HEK293T (cell line): ENCODE measurements around the gene LYZL6.

ENCODE experiments used
- CTCF ChIA-PET: fragments of 350-600 bp; formaldehyde crosslinking; extraction: SDS; loops from one replicate; lab custom pipeline; 2021; ENCODE audit warnings: antibody characterized with exemption, inconsistent platforms; lab: Yijun Ruan, JAX
- POLR2A ChIA-PET: fragments of 350-600 bp; formaldehyde crosslinking; extraction: SDS; loops from one replicate; lab custom pipeline; 2020; ENCODE audit warnings: antibody characterized with exemption, inconsistent platforms; lab: Yijun Ruan, JAX
- DNase-seq: peaks from one replicate; pipeline ENCODE4 v3.0.0; 2012; ENCODE audit warnings: mixed read lengths; ENCODE audit errors: extremely low spot score
- ARNT ChIP-seq: fragments of 450-650 bp; IDR thresholded peaks from 2 replicates; pipeline ENCODE4 v1.6.1; 2017; ENCODE audit warnings: mild to moderate bottlenecking
- BHLHE40 ChIP-seq: fragments of 450-650 bp; IDR thresholded peaks from 2 replicates; pipeline ENCODE4 v1.6.1; 2016; ENCODE audit warnings: mild to moderate bottlenecking, moderate library complexity, borderline replicate concordance
- CTBP1 ChIP-seq: fragments of 450-650 bp; IDR thresholded peaks from 2 replicates; pipeline ENCODE4 v1.6.1; 2016; ENCODE audit warnings: borderline replicate concordance
- ELF4 ChIP-seq: fragments of 450-650 bp; IDR thresholded peaks from 2 replicates; pipeline ENCODE4 v1.6.1; 2017; ENCODE audit warnings: antibody characterized with exemption
- FOXA1 ChIP-seq: fragments of 450-650 bp; IDR thresholded peaks from 2 replicates; pipeline ENCODE4 v1.6.1; 2016; ENCODE audit warnings: mild to moderate bottlenecking
- FOXK2 ChIP-seq: fragments of 450-650 bp; IDR thresholded peaks from 2 replicates; pipeline ENCODE4 v1.6.1; 2016; ENCODE audit warnings: mild to moderate bottlenecking
- FOXM1 ChIP-seq: fragments of 450-650 bp; IDR thresholded peaks from 2 replicates; pipeline ENCODE4 v1.6.1; 2017; ENCODE audit warnings: mild to moderate bottlenecking, borderline replicate concordance
- HDGF ChIP-seq: fragments of 450-650 bp; IDR thresholded peaks from 2 replicates; pipeline ENCODE4 v1.6.1; 2017; ENCODE audit warnings: antibody characterized with exemption, borderline replicate concordance
- L3MBTL2 ChIP-seq: fragments of 450-650 bp; conservative IDR thresholded peaks from 2 replicates; pipeline ENCODE4 v1.6.1; 2016; ENCODE audit warnings: mild to moderate bottlenecking
- LEF1 ChIP-seq: fragments of 450-650 bp; IDR thresholded peaks from 2 replicates; pipeline ENCODE4 v1.6.1; 2017; ENCODE audit warnings: mild to moderate bottlenecking, borderline replicate concordance
- NFRKB ChIP-seq: fragments of 450-650 bp; IDR thresholded peaks from 2 replicates; pipeline ENCODE4 v1.6.1; 2016; ENCODE audit warnings: mild to moderate bottlenecking, moderate library complexity
- PKNOX1 ChIP-seq: fragments of 450-650 bp; IDR thresholded peaks from 2 replicates; pipeline ENCODE4 v1.6.1; 2016
- SP1 ChIP-seq: fragments of 450-650 bp; IDR thresholded peaks from 2 replicates; pipeline ENCODE4 v1.6.1; 2017
- SUZ12 ChIP-seq: fragments of 450-650 bp; IDR thresholded peaks from 2 replicates; pipeline ENCODE4 v1.6.1; 2016; ENCODE audit warnings: mild to moderate bottlenecking
- TARDBP ChIP-seq: fragments of 450-650 bp; IDR thresholded peaks from 2 replicates; pipeline ENCODE4 v1.6.1; 2016
- ZNF384 ChIP-seq: fragments of 450-650 bp; IDR thresholded peaks from 2 replicates; pipeline ENCODE4 v1.6.1; 2016

The LYZL6 gene

GRCh38 chr17:35918665-35919064 is 24.8 kb downstream of the LYZL6 start:
- TF ChIP-seq HDGF (no peak), SUZ12 (no peak)
- no peak for DNase-seq
- CTCF ChIA-PET: no interaction called here
- POLR2A ChIA-PET: interaction anchor here (1.0 kb wide), 1 partner anchor 110 kb away, joined by 4 read pairs; the partner anchor contains the start of gene TAF15

DNA sequence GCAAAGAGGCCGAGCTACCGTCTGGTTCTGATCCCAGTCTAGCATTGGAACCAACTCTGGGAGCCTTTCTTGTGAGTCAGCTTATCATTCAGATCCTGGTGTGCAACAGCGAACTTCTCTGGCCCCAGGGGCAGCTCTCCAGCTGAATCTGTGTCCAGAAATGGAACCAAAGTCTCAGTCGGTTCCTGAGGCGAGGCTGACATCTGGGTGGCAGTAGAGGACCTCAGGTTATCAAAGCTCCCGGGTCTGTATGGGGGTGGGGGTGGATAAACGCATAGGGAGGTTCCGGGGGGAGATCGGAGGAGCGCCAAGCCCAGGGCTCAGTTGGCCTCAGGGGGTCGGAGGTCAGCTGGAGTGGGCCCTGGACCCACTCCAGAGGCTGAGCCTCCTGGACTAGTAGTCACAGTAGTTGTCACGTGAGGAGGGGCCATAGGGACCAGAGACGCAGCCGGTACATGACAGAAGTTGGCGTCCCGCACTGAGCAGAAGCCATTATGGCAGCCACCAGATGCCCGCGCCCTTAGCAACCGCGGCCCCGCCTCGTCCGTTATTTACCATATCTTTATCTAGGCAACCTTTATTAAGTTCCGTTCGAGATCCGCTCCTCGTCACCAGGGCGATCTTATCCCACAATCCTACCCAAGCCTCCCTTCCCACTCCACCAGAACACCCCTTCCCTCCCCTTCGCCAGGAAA is 25.8 kb downstream of the LYZL6 start:
- ChIA-PET CTCF (interaction anchor here (0.7 kb wide), 1 partner anchor 25 kb away, joined by 3 read pairs; no protein-coding TSS in a partner anchor), POLR2A (interaction anchor here (4.4 kb wide), 1 partner anchor 13 kb away, joined by 18 read pairs; the partner anchor contains the start of gene RDM1)
- DNase-seq: no peak
- TF ChIP-seq FOXM1: no peak
- TF ChIP-seq ELF4: no peak
- no peak for TF ChIP-seq FOXK2
- TF ChIP-seq FOXA1: no peak
- no peak for TF ChIP-seq SUZ12
- no peak for TF ChIP-seq ARNT
- no peak for TF ChIP-seq L3MBTL2
- TF ChIP-seq BHLHE40: no peak
- TF ChIP-seq CTBP1: no peak
- TF ChIP-seq PKNOX1: no peak
- no peak for TF ChIP-seq ZNF384
- no peak for TF ChIP-seq TARDBP
- TF ChIP-seq NFRKB: no peak
- no peak for TF ChIP-seq HDGF
- TF ChIP-seq SP1: no peak
- TF ChIP-seq LEF1: no peak

DNA sequence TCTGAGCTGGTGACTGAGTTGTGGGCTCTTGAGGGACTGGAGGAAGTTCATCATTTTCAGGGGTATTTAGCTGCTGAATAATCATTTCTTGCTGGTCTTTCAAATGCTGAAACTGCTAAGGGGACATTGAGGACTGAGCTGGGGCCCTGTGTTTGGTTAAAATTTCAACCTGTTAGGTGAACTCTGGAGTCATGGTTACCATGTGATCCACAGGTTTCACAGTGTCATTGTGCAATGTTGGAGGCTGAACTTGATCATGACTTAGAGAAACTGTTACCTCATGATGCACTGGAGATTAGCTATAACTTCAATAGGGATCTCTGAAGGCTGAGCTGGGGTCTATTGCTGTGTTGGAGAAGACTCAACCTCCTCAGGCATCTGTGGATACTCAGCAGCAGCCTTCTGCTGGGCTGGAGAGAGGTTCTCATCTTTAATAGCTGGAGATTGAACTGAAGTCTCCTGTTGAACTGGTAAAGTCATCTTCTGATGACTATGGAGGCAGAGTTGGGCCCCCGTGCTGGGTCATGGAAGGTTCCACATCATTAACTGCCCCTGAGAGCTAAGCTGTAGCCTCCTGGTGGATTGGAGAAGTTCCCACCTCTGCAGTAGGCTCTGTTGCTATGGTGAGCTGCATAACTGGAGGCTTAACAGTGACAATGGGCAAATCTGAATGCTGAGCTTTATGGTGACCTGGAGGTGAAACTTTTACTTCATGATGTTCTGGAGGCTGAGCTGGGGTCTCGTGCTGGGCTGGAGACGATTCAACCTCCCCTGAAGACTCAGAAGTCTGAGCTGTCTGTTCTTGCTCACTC is 28.2 kb downstream of the LYZL6 start:
- ChIA-PET POLR2A (interaction anchor here (0.8 to 4.4 kb wide), 3 partner anchors 16 to 107 kb away, joined by 3 to 18 read pairs (median 3); partner anchors contain the start of gene RDM1), CTCF (interaction anchor here (1.3 kb wide), 1 partner anchor 16 kb away, joined by 4 read pairs; no protein-coding TSS in a partner anchor)
- no peak for DNase-seq
- no peak for TF ChIP-seq FOXM1
- no peak for TF ChIP-seq BHLHE40
- TF ChIP-seq HDGF: no peak
- TF ChIP-seq TARDBP: no peak
- TF ChIP-seq SUZ12: no peak
- no peak for TF ChIP-seq ZNF384
- TF ChIP-seq FOXK2: no peak
- no peak for TF ChIP-seq ELF4
- no peak for TF ChIP-seq SP1
- TF ChIP-seq LEF1: no peak
- TF ChIP-seq FOXA1: no peak
- TF ChIP-seq NFRKB: no peak
- TF ChIP-seq ARNT: no peak
- no peak for TF ChIP-seq CTBP1
- TF ChIP-seq PKNOX1: no peak
- no peak for TF ChIP-seq L3MBTL2

DNA sequence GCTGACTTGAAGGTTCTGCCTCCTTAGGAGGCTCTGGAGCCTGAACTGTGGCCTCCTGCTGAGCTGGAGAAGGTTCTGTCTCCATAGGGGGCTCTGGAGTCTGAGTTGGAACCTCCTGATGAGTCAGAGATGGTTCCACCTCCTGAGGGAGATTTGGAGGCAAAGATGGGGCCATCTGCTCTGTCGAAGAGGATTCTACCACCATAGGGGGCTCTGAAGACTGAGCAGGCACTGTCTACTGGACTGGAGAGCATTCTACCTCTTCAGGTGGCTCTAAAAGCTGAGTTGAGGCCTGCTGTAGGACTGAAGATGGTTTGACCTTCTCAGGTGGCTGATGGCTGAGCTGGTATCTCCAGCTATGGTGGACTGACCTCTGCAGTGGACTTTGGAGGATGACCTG is 29.2 kb downstream of the LYZL6 start:
- POLR2A ChIA-PET: interaction anchor here (1.3 to 4.4 kb wide), 2 partner anchors 12 to 17 kb away, joined by 3 to 18 read pairs; partner anchors contain the start of gene RDM1
- no peak for DNase-seq
- CTCF ChIA-PET: no interaction called here
- TF ChIP-seq FOXK2: no peak
- TF ChIP-seq FOXA1: no peak
- no peak for TF ChIP-seq PKNOX1
- TF ChIP-seq SUZ12: no peak
- no peak for TF ChIP-seq ARNT
- no peak for TF ChIP-seq CTBP1
- TF ChIP-seq BHLHE40: no peak
- no peak for TF ChIP-seq TARDBP
- TF ChIP-seq FOXM1: no peak
- no peak for TF ChIP-seq ELF4
- TF ChIP-seq L3MBTL2: no peak
- no peak for TF ChIP-seq LEF1

DNA sequence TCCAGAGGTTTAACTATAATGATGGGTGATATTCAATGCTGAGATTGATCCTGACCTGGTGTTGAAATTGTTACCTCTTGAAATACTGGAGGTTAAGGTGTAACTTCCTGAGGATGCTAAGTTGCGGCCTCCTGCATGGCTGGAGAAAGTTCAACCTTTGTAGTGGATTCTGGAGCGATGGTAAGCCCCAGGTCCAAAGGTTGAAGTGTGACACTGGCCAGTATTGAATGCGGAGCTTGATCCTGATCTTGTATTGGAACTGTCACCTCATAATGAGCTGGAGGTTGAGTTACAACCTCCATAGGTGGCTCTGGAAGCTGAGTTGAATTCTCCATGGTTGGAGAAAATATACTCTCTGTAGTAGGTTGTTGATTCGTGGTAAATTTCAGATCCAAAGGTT is 29.9 kb downstream of the LYZL6 start:
- ChIA-PET CTCF (no interaction called here), POLR2A (interaction anchor here (1.3 to 4.4 kb wide), 2 partner anchors 11 to 17 kb away, joined by 3 to 18 read pairs; partner anchors contain the start of gene RDM1)
- DNase-seq: no peak
- TF ChIP-seq PKNOX1 (no peak), L3MBTL2 (no peak), ARNT (no peak), FOXK2 (no peak), FOXA1 (no peak), NFRKB (no peak), SP1 (no peak), SUZ12 (no peak), BHLHE40 (no peak), ELF4 (no peak), FOXM1 (no peak), TARDBP (no peak), CTBP1 (no peak), HDGF (no peak)
